ENCODE results near the gene TYW5.
A peak's percentile ranks its signal among the peaks of the same experiment; 100 is the strongest.

TYW5 gene

DNA sequence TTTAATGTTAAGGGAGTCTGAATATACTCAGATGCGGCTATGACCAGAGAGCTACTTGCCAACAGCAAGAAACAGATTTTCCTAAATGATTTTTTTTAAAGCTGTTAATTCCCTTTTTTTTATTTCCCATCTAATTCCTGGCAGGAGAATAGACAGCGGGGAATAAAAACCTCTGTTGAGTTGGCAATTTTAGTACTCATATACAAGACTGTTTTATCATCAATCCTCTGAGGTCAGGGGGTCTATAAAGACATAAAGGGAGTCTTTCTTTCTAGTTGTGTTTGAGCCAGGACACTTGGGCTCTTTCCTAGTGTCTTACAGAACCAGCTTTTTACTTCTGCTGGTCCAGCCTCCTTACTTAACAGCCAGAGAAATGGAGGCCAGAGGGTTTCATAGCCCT is 29.5 kb upstream of the TYW5 start:
- H3K27ac ChIP-seq: no peak overlapping the region
- no peak for DNase-seq (ENCODE audit: low spot score)
- TF ChIP-seq, protein P1, sequence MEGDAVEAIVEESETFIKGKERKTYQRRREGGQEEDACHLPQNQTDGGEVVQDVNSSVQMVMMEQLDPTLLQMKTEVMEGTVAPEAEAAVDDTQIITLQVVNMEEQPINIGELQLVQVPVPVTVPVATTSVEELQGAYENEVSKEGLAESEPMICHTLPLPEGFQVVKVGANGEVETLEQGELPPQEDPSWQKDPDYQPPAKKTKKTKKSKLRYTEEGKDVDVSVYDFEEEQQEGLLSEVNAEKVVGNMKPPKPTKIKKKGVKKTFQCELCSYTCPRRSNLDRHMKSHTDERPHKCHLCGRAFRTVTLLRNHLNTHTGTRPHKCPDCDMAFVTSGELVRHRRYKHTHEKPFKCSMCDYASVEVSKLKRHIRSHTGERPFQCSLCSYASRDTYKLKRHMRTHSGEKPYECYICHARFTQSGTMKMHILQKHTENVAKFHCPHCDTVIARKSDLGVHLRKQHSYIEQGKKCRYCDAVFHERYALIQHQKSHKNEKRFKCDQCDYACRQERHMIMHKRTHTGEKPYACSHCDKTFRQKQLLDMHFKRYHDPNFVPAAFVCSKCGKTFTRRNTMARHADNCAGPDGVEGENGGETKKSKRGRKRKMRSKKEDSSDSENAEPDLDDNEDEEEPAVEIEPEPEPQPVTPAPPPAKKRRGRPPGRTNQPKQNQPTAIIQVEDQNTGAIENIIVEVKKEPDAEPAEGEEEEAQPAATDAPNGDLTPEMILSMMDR (IDR thresholded peaks at IDR 0.05): no peak

DNA sequence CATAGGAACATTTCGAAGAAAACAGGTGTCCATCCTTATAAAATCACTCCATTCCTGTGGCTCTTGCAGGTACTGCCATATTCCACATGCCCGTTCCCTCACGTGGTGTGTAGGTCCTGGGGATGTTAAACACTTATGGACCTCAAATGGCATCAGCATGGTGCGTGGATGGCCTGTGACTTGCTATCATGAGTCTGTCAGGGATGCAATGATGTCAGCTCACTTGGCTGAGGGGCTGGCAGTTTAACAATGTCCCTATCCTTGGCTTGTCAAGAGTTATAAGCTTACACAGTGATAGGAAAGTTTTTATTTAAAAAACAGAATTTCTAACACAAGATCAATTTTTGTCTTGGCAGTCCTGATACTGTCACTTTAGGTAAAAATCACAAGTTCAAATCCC is 28.9 kb upstream of the TYW5 start:
- Histone ChIP-seq H3K4me3 (no peak overlapping the region), H3K27ac (no peak overlapping the region)
- TF ChIP-seq, protein P1 (IDR thresholded peaks at IDR 0.05): no peak
- DNase-seq (ENCODE audit: low spot score): no peak

More for the DNA sequence above, 29.5 kb upstream of the TYW5 start:
- no peak overlapping the region for H3K4me3 ChIP-seq

GRCh38 chr2:199983534-199983933 is 28.2 kb upstream of the TYW5 start:
- DNase-seq (ENCODE audit: low spot score): no peak
- TF ChIP-seq, protein P1 (IDR thresholded peaks at IDR 0.05): no peak
- no peak overlapping the region for H3K4me3 ChIP-seq
- no peak overlapping the region for H3K27ac ChIP-seq

GRCh38 chr2:199982126-199982843 is 27.0 kb upstream of the TYW5 start:
- DNase-seq (ENCODE audit: low spot score): no peak
- Histone ChIP-seq H3K4me3 (no peak overlapping the region), H3K27ac (no peak overlapping the region)
- TF ChIP-seq, protein P1 (IDR thresholded peaks at IDR 0.05): no peak

DNA sequence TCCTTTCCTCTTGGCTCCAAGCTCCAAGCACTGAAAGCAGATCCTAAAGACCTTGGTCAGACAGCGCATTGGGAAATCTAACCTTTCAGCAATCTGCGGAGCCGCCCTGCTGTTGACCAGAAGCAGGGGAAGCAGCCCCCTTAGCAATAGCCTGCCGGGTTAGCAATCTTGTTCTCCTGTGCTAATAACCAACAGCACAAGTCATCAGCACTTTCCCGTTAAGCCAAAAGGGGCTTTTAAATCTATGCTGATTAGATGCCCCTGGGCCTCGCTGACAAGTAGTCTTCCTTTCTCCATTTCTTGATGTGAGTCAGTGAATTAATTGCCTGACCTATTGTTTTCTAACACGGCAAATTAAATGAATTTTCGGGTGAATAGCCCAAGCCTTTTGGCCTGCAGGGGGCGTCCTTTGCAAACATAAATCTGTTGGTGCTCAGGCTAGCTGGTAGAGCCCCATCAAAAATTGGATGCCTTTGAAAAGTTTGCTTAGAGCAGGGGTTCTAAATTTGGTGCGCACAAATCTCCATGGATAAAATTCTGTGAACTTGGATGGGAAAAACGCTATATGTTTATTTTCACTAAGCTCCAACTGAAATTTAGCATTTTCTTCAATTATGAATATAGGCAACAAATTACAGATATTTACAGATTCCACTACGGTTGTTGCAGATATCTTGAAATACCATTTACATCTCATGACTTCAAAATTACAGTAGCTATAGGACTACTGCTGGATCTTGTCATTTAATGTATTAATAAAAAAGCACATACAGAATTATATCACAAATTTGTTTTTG is 24.7 kb upstream of the TYW5 start:
- Histone ChIP-seq H3K27ac (no peak overlapping the region), H3K4me3 (peak overlapping the region; percentile 54)
- DNase-seq (ENCODE audit: low spot score): peak; percentile 79
- TF ChIP-seq, protein P1 (IDR thresholded peaks at IDR 0.05): peak; percentile 74

- TF ChIP-seq, protein P1 (IDR thresholded peaks at IDR 0.05): no peak
- no peak for DNase-seq (ENCODE audit: low spot score)
- H3K27ac ChIP-seq: no peak overlapping the region
- H3K4me3 ChIP-seq: no peak overlapping the region
Observed at GRCh38 chr2:199979398-199979797, 24.1 kb upstream of the TYW5 start.
